ENCODE data around the gene ZNF649.

DNA sequence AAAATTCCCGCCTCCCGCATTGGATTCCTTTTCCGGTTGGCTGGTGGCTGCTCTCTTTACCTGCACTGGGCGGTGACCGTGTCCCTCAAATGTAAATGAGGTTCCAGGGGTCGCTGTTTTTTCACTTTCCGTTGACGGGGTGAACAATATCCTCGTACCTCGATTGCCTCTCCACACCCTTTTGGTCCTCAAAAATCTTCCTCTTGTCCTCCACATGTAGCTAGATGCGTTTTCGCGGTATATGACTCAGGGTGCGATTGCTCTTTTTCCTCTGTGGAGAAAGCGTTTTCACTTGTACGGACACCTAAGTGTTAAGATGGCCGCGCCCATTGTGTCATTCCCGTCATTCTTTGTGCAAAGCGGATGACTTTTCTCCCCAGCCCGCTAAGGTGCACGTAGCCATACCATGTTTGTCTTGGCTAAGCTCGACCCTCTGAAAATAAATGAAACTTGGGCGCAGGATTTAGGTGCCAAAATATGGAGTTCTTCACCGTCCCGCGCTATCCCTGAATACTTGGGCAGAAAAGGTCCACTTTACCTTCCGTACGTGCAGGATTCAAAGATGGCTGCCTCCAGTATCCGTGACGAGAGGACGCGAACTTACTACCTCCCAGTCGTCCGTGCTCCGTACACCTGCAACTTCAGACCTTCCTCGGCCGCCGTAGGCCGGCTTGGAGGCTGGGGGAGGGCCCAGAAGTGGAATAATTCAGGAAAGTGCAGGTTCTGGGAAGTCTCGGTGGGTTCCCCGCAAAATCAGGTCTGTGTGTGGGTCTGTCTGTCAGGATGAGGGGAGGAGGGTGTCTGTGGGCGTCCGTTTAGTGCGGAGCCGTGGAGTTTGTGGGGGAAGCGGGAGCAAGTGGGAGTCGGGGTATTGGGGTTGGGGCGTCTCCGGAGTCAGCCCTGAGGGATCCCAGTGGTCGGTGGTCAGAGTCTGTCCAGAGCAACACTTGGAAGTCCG, 22.2 kb upstream of the ZNF649 start, which contains the start of gene ZNF613:
- TF ChIP-seq POLR2A (IDR thresholded peaks at IDR 0.05) = no peak
- TF ChIP-seq, protein P1, sequence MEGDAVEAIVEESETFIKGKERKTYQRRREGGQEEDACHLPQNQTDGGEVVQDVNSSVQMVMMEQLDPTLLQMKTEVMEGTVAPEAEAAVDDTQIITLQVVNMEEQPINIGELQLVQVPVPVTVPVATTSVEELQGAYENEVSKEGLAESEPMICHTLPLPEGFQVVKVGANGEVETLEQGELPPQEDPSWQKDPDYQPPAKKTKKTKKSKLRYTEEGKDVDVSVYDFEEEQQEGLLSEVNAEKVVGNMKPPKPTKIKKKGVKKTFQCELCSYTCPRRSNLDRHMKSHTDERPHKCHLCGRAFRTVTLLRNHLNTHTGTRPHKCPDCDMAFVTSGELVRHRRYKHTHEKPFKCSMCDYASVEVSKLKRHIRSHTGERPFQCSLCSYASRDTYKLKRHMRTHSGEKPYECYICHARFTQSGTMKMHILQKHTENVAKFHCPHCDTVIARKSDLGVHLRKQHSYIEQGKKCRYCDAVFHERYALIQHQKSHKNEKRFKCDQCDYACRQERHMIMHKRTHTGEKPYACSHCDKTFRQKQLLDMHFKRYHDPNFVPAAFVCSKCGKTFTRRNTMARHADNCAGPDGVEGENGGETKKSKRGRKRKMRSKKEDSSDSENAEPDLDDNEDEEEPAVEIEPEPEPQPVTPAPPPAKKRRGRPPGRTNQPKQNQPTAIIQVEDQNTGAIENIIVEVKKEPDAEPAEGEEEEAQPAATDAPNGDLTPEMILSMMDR (IDR thresholded peaks at IDR 0.05) = peak in 2 of 3 donors; percentile 17 to 25
- TF ChIP-seq EP300 (IDR thresholded peaks at IDR 0.05) = no peak
